Endothelial cell of umbilical vein (primary cell): ENCODE data around the gene ARHGAP18. TPM values are rescaled to one million over a fixed set of nuclear protein-coding genes. Genes with fewer than 3 reads are reported as not detected.

Source experiments
- BruUV-seq: library from RNA; stranded (reverse); fragments of 400-500 nt; replicated peaks from 2 replicates; lab custom pipeline; 2021; lab: Mats Ljungman, UMichigan
- CTCF ChIA-PET: fragments of 300-600, 350-600 bp; sonication (Branson Sonifier 250); formaldehyde crosslinking; loops from one replicate; lab custom pipeline; 2021; ENCODE audit warnings: antibody characterized with exemption, inconsistent platforms; lab: Charles Lee
- POLR2A ChIA-PET: fragments of 300-600, 350-600 bp; sonication (Branson Sonifier 250); formaldehyde crosslinking; loops from one replicate; lab custom pipeline; 2021; ENCODE audit warnings: antibody characterized with exemption, inconsistent platforms; lab: Charles Lee
- DNase-seq: peaks from one replicate; pipeline ENCODE4 v3.0.0-alpha.2; 2011; ENCODE audit warnings: low read depth, low spot score
- FAIRE-seq: peaks from 2 replicates; lab custom pipeline; 2011; peaks lifted over from hg19 to GRCh38; lab: Jason Lieb, UNC
- H2AFZ ChIP-seq: 2 replicates; pipeline ENCODE4 v1.6.0; 2012; ENCODE audit warnings: low read depth, low read length, control low read depth, inconsistent platforms
- H3K27ac ChIP-seq: 2 replicates; pipeline ENCODE4 v1.5.1; 2011; ENCODE audit warnings: low read depth, mild to moderate bottlenecking, control low read depth, low read length, moderate library complexity; ENCODE audit not compliant: insufficient read depth
- H3K27me3 ChIP-seq, 2 experiments: 2 replicates each; pipeline versions ENCODE4 v1.6.0 to v1.6.1; 2011; ENCODE audit warnings: low read length in 2 of 2, mixed read lengths in 1 of 2; ENCODE audit not compliant: control insufficient read depth in 2 of 2, insufficient read depth in 2 of 2
- H3K36me3 ChIP-seq, 2 experiments: 2 replicates in 1 of 2; 3 replicates in 1 of 2; pipeline ENCODE4 v1.5.1; 2011; ENCODE audit warnings: low read length in 2 of 2, mild to moderate bottlenecking in 1 of 2, moderate library complexity in 1 of 2; ENCODE audit not compliant: control insufficient read depth in 2 of 2, insufficient read depth in 2 of 2; ENCODE audit errors: extremely low read depth in 1 of 2
- H3K4me1 ChIP-seq: 3 replicates; pipeline ENCODE4 v1.5.1; 2011; ENCODE audit warnings: mild to moderate bottlenecking, low read length; ENCODE audit not compliant: control insufficient read depth, insufficient read depth; ENCODE audit errors: extremely low read depth
- H3K4me2 ChIP-seq: 2 replicates; pipeline ENCODE4 v1.6.1; 2011; ENCODE audit warnings: low read length, control low read depth, mixed read lengths; ENCODE audit not compliant: insufficient read depth
- H3K4me3 ChIP-seq, 3 experiments: fragments of 200-600 bp in 1 of 3; sonication (generic), shearing (Covaris generic) in 1 of 3; replicated peaks in 1 of 3; 2 replicates each; pipeline ENCODE4 v1.5.1; 2011 to 2016; ENCODE audit warnings: control low read depth in 3 of 3, low read length in 3 of 3, mild to moderate bottlenecking in 2 of 3, inconsistent platforms in 1 of 3, low read depth in 1 of 3, moderate library complexity in 1 of 3; ENCODE audit not compliant: insufficient read depth in 1 of 3
- H3K79me2 ChIP-seq: 2 replicates; pipeline ENCODE4 v1.6.0; 2012; ENCODE audit warnings: low read length, inconsistent platforms; ENCODE audit not compliant: control insufficient read depth, insufficient read depth
- H3K9ac ChIP-seq: replicated peaks from 2 replicates; pipeline ENCODE3; 2011; ENCODE audit warnings: low read length, control low read depth; ENCODE audit not compliant: insufficient read depth; ENCODE audit errors: extremely low read depth
- H3K9me1 ChIP-seq: replicated peaks from 3 replicates; pipeline ENCODE4 v1.6.0; 2011; ENCODE audit warnings: mild to moderate bottlenecking, low read length; ENCODE audit not compliant: control insufficient read depth, insufficient read depth; ENCODE audit errors: extremely low read depth
- H3K9me3 ChIP-seq: replicated peaks from 2 replicates; pipeline ENCODE4 v1.5.1; 2012; ENCODE audit warnings: low read length, inconsistent platforms; ENCODE audit not compliant: control insufficient read depth, insufficient read depth
- H4K20me1 ChIP-seq: replicated peaks from 2 replicates; pipeline ENCODE3; 2011; ENCODE audit warnings: mild to moderate bottlenecking, low read length; ENCODE audit not compliant: control insufficient read depth, insufficient read depth; ENCODE audit errors: extremely low read depth
- EZH2 ChIP-seq: IDR thresholded peaks from 2 replicates; pipeline ENCODE4 v1.6.1; 2012; ENCODE audit warnings: borderline replicate concordance, low read depth, mild to moderate bottlenecking, moderate library complexity, low read length, inconsistent platforms; ENCODE audit not compliant: severe bottlenecking
- FOS ChIP-seq: IDR thresholded peaks from 2 replicates; pipeline ENCODE4 v1.6.1; 2011; ENCODE audit warnings: mild to moderate bottlenecking, low read length, moderate library complexity, borderline replicate concordance; ENCODE audit not compliant: insufficient read depth
- GATA2 ChIP-seq: IDR thresholded peaks from 2 replicates; pipeline ENCODE4 v1.7.0; 2011; ENCODE audit warnings: low read depth, mild to moderate bottlenecking, moderate library complexity, mixed read lengths, low read length; ENCODE audit not compliant: insufficient read length, insufficient read depth
- JUN ChIP-seq: IDR thresholded peaks from 2 replicates; pipeline ENCODE4 v1.6.1; 2011; ENCODE audit warnings: borderline replicate concordance, low read depth; ENCODE audit not compliant: insufficient read length, insufficient read depth
- MYC ChIP-seq: IDR thresholded peaks from one replicate; pipeline ENCODE4 v1.6.1; 2011; ENCODE audit warnings: mild to moderate bottlenecking, low read depth, low read length
- POLR2A ChIP-seq: IDR thresholded peaks from 2 replicates; pipeline ENCODE4 v1.6.1; 2012; ENCODE audit warnings: low read depth, mild to moderate bottlenecking, control low read depth, low read length
- POLR2AphosphoS5 ChIP-seq: IDR thresholded peaks from 2 replicates; pipeline ENCODE4 v1.6.1; 2012; ENCODE audit warnings: low read depth, mild to moderate bottlenecking, control low read depth, low read length, moderate library complexity; ENCODE audit not compliant: insufficient read depth
- dilution Hi-C: fragments of 300-500 bp; cut with MboI; formaldehyde crosslinking; loops from one replicate; pipeline ENCODE4 v1.15.0; 2019; ENCODE audit warnings: low sequenced_read_pairs; ENCODE audit not compliant: extremely low pct_ligation_motif_present
- intact Hi-C: fragments of 100-400 bp; cut with micrococcal nuclease; formaldehyde crosslinking; loops from one replicate; pipeline ENCODE4 v1.10.0; 2022
- polyA plus RNA-seq, 4 experiments: library from polyadenylated mRNA; depleted of rRNA in 3 of 4; stranded (reverse) in 3 of 4; unstranded in 1 of 4; fragments of >200 nt; gene quantifications; 2 replicates each; pipeline versions ENCODE4 v1.2.1 to v1.2.3, GENCODE V29; 2011 to 2012; ENCODE audit warnings: missing spikeins in 1 of 4
- total RNA-seq: library from RNA; stranded (reverse); gene quantifications from 2 replicates; pipeline ENCODE4 v1.2.3, GENCODE V29; 2021
- TF ChIP-seq, protein P1 (sequence below): IDR thresholded peaks from 2 replicates; pipeline ENCODE4 v1.6.1; 2011; ENCODE audit not compliant: insufficient read depth, insufficient read length
- TF ChIP-seq, protein P2 (sequence below), 2 donors: IDR thresholded peaks; 1 replicate in 1 of 2; 2 replicates in 1 of 2; pipeline ENCODE4 v1.5.1; 2011; ENCODE audit warnings: low read length in 2 of 2, mild to moderate bottlenecking in 2 of 2, moderate library complexity in 2 of 2, control low read depth in 1 of 2, inconsistent platforms in 1 of 2, low read depth in 1 of 2; ENCODE audit not compliant: insufficient read depth in 1 of 2; ENCODE audit errors: extremely low read depth in 1 of 2

Gene ARHGAP18
- total and polyA plus RNA-seq, 2 donors (not counting 3 experiments of a cell fraction or from before 2014, with no cell fraction given), result 13.1 to 86.1 TPM

GRCh38 chr6:129653746-129654145 lies 56.2 kb downstream of the ARHGAP18 start:
- ChIA-PET POLR2A (no interaction called here), CTCF (interaction anchor here (0.6 to 1.7 kb wide), 7 partner anchors 10 to 122 kb away, joined by 3 to 6 read pairs (median 3); no protein-coding TSS in a partner anchor)
- H3K79me2 ChIP-seq, result peaks cover 60% of the 10 kb centered on the region
- DNase-seq (peak; percentile 23), FAIRE-seq (no peak)
- H3K27ac ChIP-seq, result no peak overlapping the region
- H3K4me2 ChIP-seq, result no peak overlapping the region
- no TSS peak for BruUV-seq
- H4K20me1 ChIP-seq, result no peaks in the 10 kb centered on the region
- H3K4me3 ChIP-seq, result no peak overlapping the region
- H3K27me3 ChIP-seq, result no peaks in the 10 kb centered on the region
- no peaks in the 10 kb centered on the region for H3K9me1 ChIP-seq
- H2AFZ ChIP-seq, result no peak overlapping the region
- intact Hi-C loops, result no loop called here
- dilution Hi-C loops, result no loop called here
- peaks cover 0 to 2% of the 10 kb centered on the region in 2 experiments for H3K36me3 ChIP-seq
- H3K4me1 ChIP-seq, result peaks cover 42% of the 10 kb centered on the region
- H3K9me3 ChIP-seq, result no peaks in the 10 kb centered on the region
- TF ChIP-seq FOS (no peak), GATA2 (no peak)
- TF ChIP-seq, protein P1, sequence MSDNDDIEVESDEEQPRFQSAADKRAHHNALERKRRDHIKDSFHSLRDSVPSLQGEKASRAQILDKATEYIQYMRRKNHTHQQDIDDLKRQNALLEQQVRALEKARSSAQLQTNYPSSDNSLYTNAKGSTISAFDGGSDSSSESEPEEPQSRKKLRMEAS, result no peak
- H3K9ac ChIP-seq, result no peak overlapping the region

DNA sequence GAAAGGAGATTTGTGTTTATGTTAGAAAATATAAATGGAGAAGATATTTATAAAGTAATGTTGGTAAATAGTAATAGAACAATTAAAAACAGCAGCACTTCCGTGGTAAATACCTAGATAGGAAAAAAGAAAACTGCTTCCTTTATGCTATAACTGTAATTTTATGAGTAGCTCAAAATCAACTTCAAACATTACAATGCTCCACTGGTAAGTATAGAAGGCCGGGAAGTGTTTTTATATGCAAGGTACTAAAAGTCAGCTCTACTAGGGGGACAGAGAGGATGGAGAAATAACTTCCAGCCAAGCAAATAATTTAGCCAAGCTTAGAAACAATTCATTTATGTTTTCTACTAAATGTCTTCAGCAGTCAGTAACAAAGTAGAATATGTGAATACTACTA lies 56.7 kb downstream of the ARHGAP18 start:
- Histone ChIP-seq H3K4me2 (no peak overlapping the region), H3K4me3 (no peak overlapping the region), H3K9me3 (no peaks in the 10 kb centered on the region), H2AFZ (no peak overlapping the region), H3K36me3 (peaks cover 0 to 2% of the 10 kb centered on the region in 2 experiments), H3K27me3 (no peaks in the 10 kb centered on the region), H3K27ac (no peak overlapping the region), H3K4me1 (peaks cover 42% of the 10 kb centered on the region), H3K79me2 (peaks cover 63% of the 10 kb centered on the region), H3K9ac (no peak overlapping the region), H3K9me1 (no peaks in the 10 kb centered on the region), H4K20me1 (no peaks in the 10 kb centered on the region)
- BruUV-seq, result no TSS peak
- no peak for DNase-seq
- CTCF ChIA-PET, result interaction anchor here (1.3 to 1.7 kb wide), 3 partner anchors 9 to 122 kb away, joined by 3 to 6 read pairs (median 3); no protein-coding TSS in a partner anchor
- dilution Hi-C loops (no loop called here), intact Hi-C loops (no loop called here)
- POLR2A ChIA-PET, result no interaction called here
- TF ChIP-seq JUN (no peak), POLR2AphosphoS5 (no peak), MYC (no peak), EZH2 (no peak), FOS (no peak), GATA2 (no peak), POLR2A (no peak)
- TF ChIP-seq, protein P2, sequence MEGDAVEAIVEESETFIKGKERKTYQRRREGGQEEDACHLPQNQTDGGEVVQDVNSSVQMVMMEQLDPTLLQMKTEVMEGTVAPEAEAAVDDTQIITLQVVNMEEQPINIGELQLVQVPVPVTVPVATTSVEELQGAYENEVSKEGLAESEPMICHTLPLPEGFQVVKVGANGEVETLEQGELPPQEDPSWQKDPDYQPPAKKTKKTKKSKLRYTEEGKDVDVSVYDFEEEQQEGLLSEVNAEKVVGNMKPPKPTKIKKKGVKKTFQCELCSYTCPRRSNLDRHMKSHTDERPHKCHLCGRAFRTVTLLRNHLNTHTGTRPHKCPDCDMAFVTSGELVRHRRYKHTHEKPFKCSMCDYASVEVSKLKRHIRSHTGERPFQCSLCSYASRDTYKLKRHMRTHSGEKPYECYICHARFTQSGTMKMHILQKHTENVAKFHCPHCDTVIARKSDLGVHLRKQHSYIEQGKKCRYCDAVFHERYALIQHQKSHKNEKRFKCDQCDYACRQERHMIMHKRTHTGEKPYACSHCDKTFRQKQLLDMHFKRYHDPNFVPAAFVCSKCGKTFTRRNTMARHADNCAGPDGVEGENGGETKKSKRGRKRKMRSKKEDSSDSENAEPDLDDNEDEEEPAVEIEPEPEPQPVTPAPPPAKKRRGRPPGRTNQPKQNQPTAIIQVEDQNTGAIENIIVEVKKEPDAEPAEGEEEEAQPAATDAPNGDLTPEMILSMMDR (IDR thresholded peaks at IDR 0.05; ENCODE audit: extremely low read depth in 1 of 2, insufficient read depth in 1 of 2, low read depth in 1 of 2, low read length in 2 of 2), result no peak
- TF ChIP-seq, protein P1, result no peak
- FAIRE-seq, result no peak
